ENCODE measurements around the gene WDFY2. TPM values are rescaled to one million over a fixed set of nuclear protein-coding genes. Genes with fewer than 3 reads are reported as not detected.

WDFY2 gene
- total and polyA plus RNA-seq, 12 donors = 13.2 to 38.6 (median 26.0) TPM

DNA sequence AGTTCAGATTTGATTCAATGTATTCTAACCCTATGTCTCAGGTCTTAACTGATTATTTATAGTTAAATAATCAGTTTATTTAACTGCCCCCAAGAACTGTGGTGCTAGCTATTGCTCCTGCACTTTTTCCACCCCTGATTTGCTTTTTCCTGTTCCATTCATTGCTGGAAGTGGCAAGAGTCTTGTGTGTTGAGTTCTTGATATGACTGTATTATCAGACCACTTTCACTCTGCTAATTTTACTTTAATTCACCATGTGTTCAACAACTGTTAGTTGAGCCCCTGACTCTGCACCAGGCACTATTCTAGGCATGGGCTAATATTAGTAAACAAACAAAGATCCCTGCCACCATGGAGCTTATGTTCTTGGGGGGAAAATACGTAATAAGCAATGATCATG lies 39.9 kb downstream of the WDFY2 start:
- TF ChIP-seq POLR2A (IDR thresholded peaks at IDR 0.05) = no peak
- TF ChIP-seq, protein P1, sequence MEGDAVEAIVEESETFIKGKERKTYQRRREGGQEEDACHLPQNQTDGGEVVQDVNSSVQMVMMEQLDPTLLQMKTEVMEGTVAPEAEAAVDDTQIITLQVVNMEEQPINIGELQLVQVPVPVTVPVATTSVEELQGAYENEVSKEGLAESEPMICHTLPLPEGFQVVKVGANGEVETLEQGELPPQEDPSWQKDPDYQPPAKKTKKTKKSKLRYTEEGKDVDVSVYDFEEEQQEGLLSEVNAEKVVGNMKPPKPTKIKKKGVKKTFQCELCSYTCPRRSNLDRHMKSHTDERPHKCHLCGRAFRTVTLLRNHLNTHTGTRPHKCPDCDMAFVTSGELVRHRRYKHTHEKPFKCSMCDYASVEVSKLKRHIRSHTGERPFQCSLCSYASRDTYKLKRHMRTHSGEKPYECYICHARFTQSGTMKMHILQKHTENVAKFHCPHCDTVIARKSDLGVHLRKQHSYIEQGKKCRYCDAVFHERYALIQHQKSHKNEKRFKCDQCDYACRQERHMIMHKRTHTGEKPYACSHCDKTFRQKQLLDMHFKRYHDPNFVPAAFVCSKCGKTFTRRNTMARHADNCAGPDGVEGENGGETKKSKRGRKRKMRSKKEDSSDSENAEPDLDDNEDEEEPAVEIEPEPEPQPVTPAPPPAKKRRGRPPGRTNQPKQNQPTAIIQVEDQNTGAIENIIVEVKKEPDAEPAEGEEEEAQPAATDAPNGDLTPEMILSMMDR (IDR thresholded peaks at IDR 0.05) = no peak
- Histone ChIP-seq H3K4me3 (no peak overlapping the region), H3K27ac (no peak overlapping the region), H3K4me1 (replicated peaks in 1 of 2) (peaks cover 27 to 59% of the 10 kb centered on the region in 2 donors), H3K36me3 (replicated peaks in 1 of 2) (no peaks in the 10 kb centered on the region), H3K9me3 (replicated peaks in 1 of 3) (no peaks in the 10 kb centered on the region), H3K27me3 (no peaks in the 10 kb centered on the region)
- 70 to 89% (median 82%) methylated on average over 1 of the region's 1 CpG for WGBS, 4 donors
- DNase-seq = no peak
- intact Hi-C loops (cut with DNase I) = no loop called here

- Histone ChIP-seq H3K27me3 (no peaks in the 10 kb centered on the region), H3K9me3 (replicated peaks in 1 of 3) (no peaks in the 10 kb centered on the region), H3K27ac (peak overlapping the region in 2 of 5 donors; percentile 14 to 73), H3K36me3 (replicated peaks in 1 of 2) (no peaks in the 10 kb centered on the region), H3K4me3 (no peak overlapping the region), H3K4me1 (replicated peaks in 1 of 2) (peaks cover 22 to 57% of the 10 kb centered on the region in 2 donors)
- no peak for DNase-seq
- intact Hi-C loops (cut with DNase I) = no loop called here
- TF ChIP-seq, protein P1 (IDR thresholded peaks at IDR 0.05) = no peak
- no peak for TF ChIP-seq POLR2A (IDR thresholded peaks at IDR 0.05)
- 72 to 83% (median 78%) methylated on average over 3 of the region's 3 CpGs for WGBS, 4 donors
Measured at GRCh38 chr13:51624695-51625345, 40.6 kb downstream of the WDFY2 start.

GRCh38 chr13:51625555-51626345 lies 41.5 kb downstream of the WDFY2 start:
- Histone ChIP-seq H3K27ac (peak overlapping the region in 4 of 5 donors; percentile 17 to 73 (median 52)), H3K4me1 (replicated peaks in 1 of 2) (peaks cover 15 to 56% of the 10 kb centered on the region in 2 donors), H3K9me3 (replicated peaks in 1 of 3) (no peaks in the 10 kb centered on the region), H3K27me3 (no peaks in the 10 kb centered on the region), H3K36me3 (replicated peaks in 1 of 2) (no peaks in the 10 kb centered on the region), H3K4me3 (no peak overlapping the region)
- intact Hi-C loops (cut with DNase I) = no loop called here
- DNase-seq = peak; percentile 49 to 79 (median 72)
- WGBS, 4 donors = 43 to 66% (median 52%) methylated on average over 7 of the region's 7 CpGs
- TF ChIP-seq POLR2A (IDR thresholded peaks at IDR 0.05) = no peak
- TF ChIP-seq, protein P1 (IDR thresholded peaks at IDR 0.05) = no peak

- no peaks in the 10 kb centered on the region for H3K27me3 ChIP-seq
- H3K27ac ChIP-seq = peak overlapping the region in 3 of 5 donors; percentile 8 to 67 (median 61)
- no peak overlapping the region for H3K4me3 ChIP-seq
- peak in 5 of 7 donors; percentile 31 to 68 (median 41) for DNase-seq
- no peaks in the 10 kb centered on the region for H3K9me3 ChIP-seq (replicated peaks in 1 of 3)
- H3K4me1 ChIP-seq (replicated peaks in 1 of 2) = peaks cover 16 to 56% of the 10 kb centered on the region in 2 donors
- WGBS, 4 donors = 43 to 82% (median 67%) methylated on average over 1 to 3 of the region's 3 CpGs
- H3K36me3 ChIP-seq (replicated peaks in 1 of 2) = no peaks in the 10 kb centered on the region
- TF ChIP-seq, protein P1 (IDR thresholded peaks at IDR 0.05) = no peak
- TF ChIP-seq POLR2A (IDR thresholded peaks at IDR 0.05) = no peak
- intact Hi-C loops (cut with DNase I) = no loop called here
Measured at GRCh38 chr13:51626749-51627148, 42.5 kb downstream of the WDFY2 start.
